Ascending aorta (tissue), 2 donors: Measurements from ENCODE around the gene LRP10. TPM values are rescaled to one million over a fixed set of nuclear protein-coding genes. Genes with fewer than 3 reads are reported as not detected.
A peak's percentile ranks its signal among the peaks of the same experiment; 100 is the strongest.

Experiments used
- DNase-seq, 2 donors: peaks; one replicate each; pipeline ENCODE4 v3.0.0-alpha.2; 2019; ENCODE audit warnings: low spot score in 2 of 2
- H3K27ac ChIP-seq, 2 donors: fragments of 200-600 bp; sonication (generic); one replicate each; pipeline ENCODE4 v1.5.1; 2016 to 2017; ENCODE audit warnings: mild to moderate bottlenecking in 1 of 2
- H3K27me3 ChIP-seq: fragments of 200-600 bp; sonication (generic); one replicate; pipeline ENCODE4 v1.5.1; 2017
- H3K36me3 ChIP-seq, 2 donors: fragments of 200-600 bp; sonication (generic); one replicate each; pipeline ENCODE4 v1.5.1; 2016
- H3K4me1 ChIP-seq, 2 donors: fragments of 200-600 bp; sonication (generic); one replicate each; pipeline ENCODE4 v1.5.1; 2016 to 2017; ENCODE audit warnings: mild to moderate bottlenecking in 1 of 2
- H3K4me3 ChIP-seq, 2 donors: fragments of 200-600 bp; sonication (generic); one replicate each; pipeline ENCODE4 v1.5.1; 2016 to 2017; ENCODE audit warnings: mild to moderate bottlenecking in 1 of 2
- H3K9me3 ChIP-seq, 2 donors: fragments of 200-600 bp; sonication (generic); one replicate each; pipeline ENCODE4 v1.5.1; 2016
- CTCF ChIP-seq, 3 experiments: fragments of 200-600 bp in 2 of 3; fragments of 450-650 bp in 1 of 3; sonication (generic) in 2 of 3; IDR thresholded peaks; one replicate each; pipeline ENCODE4 v1.5.1; 2016 to 2019; ENCODE audit warnings: antibody characterized with exemption in 3 of 3, mild to moderate bottlenecking in 1 of 3, moderate library complexity in 1 of 3
- intact Hi-C: fragments of 100-400 bp; cut with DNase I; formaldehyde crosslinking; loops from one replicate; pipeline ENCODE4 v1.15.1; 2023
- total RNA-seq: library from RNA; depleted of rRNA; stranded (reverse); fragments of >200 nt; gene quantifications from one replicate; pipeline ENCODE4 v1.1.0, GENCODE V29; 2016

Gene LRP10
- total RNA-seq, 1 donor from 2014 or later: 214 TPM

- intact Hi-C loops: loop anchor here (1.0 kb wide), 1 partner anchor 14 kb away; no protein-coding TSS in a partner anchor
- no peaks in the 10 kb centered on the region for H3K9me3 ChIP-seq
- H3K4me1 ChIP-seq: peaks cover 3 to 5% of the 10 kb centered on the region in 2 donors
- no peaks in the 10 kb centered on the region for H3K27me3 ChIP-seq
- no peaks in the 10 kb centered on the region for H3K36me3 ChIP-seq
- DNase-seq: peak in 1 of 2 donors; percentile 88
- no peak for TF ChIP-seq CTCF (IDR thresholded peaks at IDR 0.05)
- peak overlapping the region; percentile 53 to 68 for H3K4me3 ChIP-seq
- peak overlapping the region; percentile 22 to 59 for H3K27ac ChIP-seq
These were observed 15.1 kb downstream of the LRP10 start for GRCh38 chr14:22886500-22887259.

- peak in 1 of 2 donors; percentile 80 for DNase-seq
- no peak for TF ChIP-seq CTCF (IDR thresholded peaks at IDR 0.05)
These were observed 15.9 kb downstream of the LRP10 start for GRCh38 chr14:22887260-22887989.

GRCh38 chr14:22887990-22888378, 16.4 kb downstream of the LRP10 start:
- no peak overlapping the region for H3K27ac ChIP-seq
- intact Hi-C loops: no loop called here
- TF ChIP-seq CTCF (IDR thresholded peaks at IDR 0.05): no peak
- no peaks in the 10 kb centered on the region for H3K9me3 ChIP-seq
- no peaks in the 10 kb centered on the region for H3K36me3 ChIP-seq
- H3K4me1 ChIP-seq: peaks cover 3 to 5% of the 10 kb centered on the region in 2 donors
- no peaks in the 10 kb centered on the region for H3K27me3 ChIP-seq
- H3K4me3 ChIP-seq: peak overlapping the region; percentile 53 to 68
- no peak for DNase-seq

More at GRCh38 chr14:22887260-22887989, 15.9 kb downstream of the LRP10 start:
- Histone ChIP-seq H3K9me3 (no peaks in the 10 kb centered on the region), H3K27me3 (no peaks in the 10 kb centered on the region), H3K27ac (peak overlapping the region; percentile 22 to 59), H3K36me3 (no peaks in the 10 kb centered on the region), H3K4me1 (peaks cover 3 to 5% of the 10 kb centered on the region in 2 donors), H3K4me3 (peak overlapping the region; percentile 53 to 68)
- intact Hi-C loops: no loop called here

- H3K27ac ChIP-seq: no peak overlapping the region
These were observed 17.1 kb downstream of the LRP10 start for GRCh38 chr14:22888662-22889061.

GRCh38 chr14:22890416-22890815, 18.9 kb downstream of the LRP10 start:
- H3K9me3 ChIP-seq: no peaks in the 10 kb centered on the region
- TF ChIP-seq CTCF (IDR thresholded peaks at IDR 0.05): no peak

More at GRCh38 chr14:22888662-22889061, 17.1 kb downstream of the LRP10 start:
- Histone ChIP-seq H3K4me3 (no peak overlapping the region), H3K27me3 (no peaks in the 10 kb centered on the region), H3K36me3 (no peaks in the 10 kb centered on the region), H3K4me1 (peaks cover 3 to 5% of the 10 kb centered on the region in 2 donors), H3K9me3 (no peaks in the 10 kb centered on the region)
- TF ChIP-seq CTCF (IDR thresholded peaks at IDR 0.05): no peak
- intact Hi-C loops: no loop called here
- no peak for DNase-seq

More at GRCh38 chr14:22890416-22890815, 18.9 kb downstream of the LRP10 start:
- Histone ChIP-seq H3K36me3 (no peaks in the 10 kb centered on the region), H3K27ac (no peak overlapping the region), H3K4me1 (peaks cover 3 to 5% of the 10 kb centered on the region in 2 donors), H3K4me3 (no peak overlapping the region), H3K27me3 (no peaks in the 10 kb centered on the region)
- no peak for DNase-seq
- intact Hi-C loops: no loop called here
